HS-5 (cell line): ENCODE results near the gene ORAI2.
"Not testable (repeated sequence)": the region's sequence is repeated elsewhere in the genome, so short reads cannot be mapped to it uniquely, and the experiment has no call there.

ENCODE experiments used
- DNase-seq: peaks from one replicate; pipeline ENCODE4 v3.0.0-alpha.2; 2012; ENCODE audit warnings: low read depth

ORAI2 gene

DNA sequence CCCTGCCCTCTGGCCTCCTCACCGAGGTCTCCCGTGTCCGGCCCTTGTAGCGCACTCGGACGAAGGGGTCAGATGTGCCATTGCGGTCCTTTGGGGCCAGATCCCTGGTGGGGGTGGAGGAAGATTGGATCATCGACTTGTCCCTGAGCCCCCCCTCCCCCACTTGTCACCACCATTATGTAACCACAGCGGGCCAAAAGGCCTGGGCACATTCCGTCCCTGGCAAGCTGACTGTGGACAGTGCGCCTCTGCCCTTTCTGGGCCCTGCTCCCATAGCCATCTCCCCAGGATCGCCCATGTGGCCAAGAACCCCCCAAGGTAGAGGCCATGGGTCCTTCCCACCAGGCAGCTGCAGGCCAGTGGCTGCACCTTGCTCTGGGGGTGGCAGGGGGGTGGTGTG, 69.8 kb downstream of the ORAI2 start:
- not testable (repeated sequence) for DNase-seq

DNA sequence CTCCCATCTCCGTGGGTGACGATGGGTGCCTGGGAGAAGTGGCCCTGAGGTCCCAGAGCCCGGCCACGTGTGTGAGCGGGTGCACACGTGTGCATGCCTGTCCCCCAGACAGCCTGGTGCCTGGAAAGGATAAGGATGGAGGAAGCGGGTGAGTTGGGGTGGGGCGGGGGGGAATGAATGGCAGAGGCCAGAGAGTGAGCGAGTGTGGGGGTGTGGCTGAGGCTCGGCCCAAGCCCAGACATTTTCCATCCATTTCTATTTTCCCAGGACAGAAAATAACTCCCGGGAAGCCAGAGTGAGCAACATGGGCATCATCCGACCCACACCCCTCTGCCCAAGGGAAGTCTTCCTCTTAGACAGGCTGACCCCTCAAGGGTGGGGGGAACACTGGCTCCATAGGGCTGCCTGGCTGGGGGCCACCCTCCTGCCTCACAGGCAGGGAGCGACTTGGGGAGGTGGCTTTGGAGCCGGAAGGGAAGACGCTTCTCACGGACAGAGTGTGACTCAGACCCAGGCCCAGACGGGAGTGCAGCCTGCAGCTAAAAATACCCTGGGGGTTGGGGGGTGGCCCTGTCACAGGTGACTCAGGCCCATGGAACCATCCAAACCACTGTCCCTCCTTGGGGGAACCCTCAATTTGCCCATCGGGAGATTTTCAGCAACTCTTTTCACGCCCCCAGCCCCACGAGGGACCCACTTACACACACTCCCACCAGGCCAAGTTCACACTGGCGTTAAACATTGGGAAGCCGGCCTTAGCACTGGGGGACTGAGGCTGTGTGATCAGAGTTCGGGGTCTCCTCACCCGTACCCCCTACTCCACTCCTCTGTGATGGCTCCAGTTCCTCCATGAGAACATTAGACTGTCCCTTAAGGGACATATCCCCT, 72.2 kb downstream of the ORAI2 start:
- not testable (repeated sequence) for DNase-seq
